Upper lobe of left lung (tissue), 4 donors: Measurements from ENCODE around the gene MYPN.

Experiments used
- CTCF ChIP-seq, 6 experiments: fragments of 450-650 bp in 4 of 6; fragments of 200-600 bp in 2 of 6; sonication (generic) in 2 of 6; IDR thresholded peaks; one replicate each; pipeline ENCODE4 v1.5.1; 2016 to 2019; ENCODE audit warnings: antibody characterized with exemption in 6 of 6
- EP300 ChIP-seq, 4 donors: sonication (generic); formaldehyde crosslinking; IDR thresholded peaks; one replicate each; pipeline ENCODE4 v1.5.1; 2017; ENCODE audit warnings: antibody characterized with exemption in 4 of 4, control low read depth in 2 of 4
- POLR2A ChIP-seq, 4 donors: fragments of 450-650 bp; IDR thresholded peaks; one replicate each; pipeline ENCODE4 v1.5.1; 2016 to 2017; ENCODE audit warnings: antibody characterized with exemption in 4 of 4, mild to moderate bottlenecking in 2 of 4
- POLR2AphosphoS5 ChIP-seq, 2 donors: sonication (generic); formaldehyde crosslinking; IDR thresholded peaks; one replicate each; pipeline ENCODE4 v1.5.1; 2017; ENCODE audit warnings: antibody characterized with exemption in 2 of 2

- TF ChIP-seq POLR2A (IDR thresholded peaks at IDR 0.05) (no peak), CTCF (IDR thresholded peaks at IDR 0.05) (no peak), POLR2AphosphoS5 (IDR thresholded peaks at IDR 0.05) (no peak), EP300 (IDR thresholded peaks at IDR 0.05) (no peak)
Measured at GRCh38 chr10:68138526-68138925, 29.2 kb downstream of the MYPN start.
